Fibroblast of lung (primary cell): ENCODE data around the gene KAT2A. TPM values are rescaled to one million over a fixed set of nuclear protein-coding genes. Genes with fewer than 3 reads are reported as not detected.
"Not testable (repeated sequence)": the region's sequence is repeated elsewhere in the genome, so short reads cannot be mapped to it uniquely, and the experiment has no call there.

Experiments used
- DNase-seq, 2 donors: peaks; one replicate each; pipeline versions ENCODE4 v3.0.0 to v3.0.0-alpha.2; 2010; ENCODE audit warnings: low read depth in 2 of 2
- H2AFZ ChIP-seq: 2 replicates; pipeline ENCODE4 v1.5.1; 2012; ENCODE audit warnings: low read length, control low read depth, inconsistent platforms
- H3K27ac ChIP-seq: 2 replicates; pipeline ENCODE4 v1.5.1; 2011; ENCODE audit warnings: low read length, control low read depth; ENCODE audit not compliant: insufficient read depth
- H3K27me3 ChIP-seq: 2 replicates; pipeline ENCODE4 v1.5.1; 2011; ENCODE audit warnings: mild to moderate bottlenecking, low read length; ENCODE audit not compliant: control insufficient read depth, insufficient read depth
- H3K36me3 ChIP-seq: 2 replicates; pipeline ENCODE4 v1.5.1; 2011; ENCODE audit warnings: low read length; ENCODE audit not compliant: control insufficient read depth, insufficient read depth
- H3K4me1 ChIP-seq: 2 replicates; pipeline ENCODE4 v1.5.1; 2011; ENCODE audit warnings: low read length; ENCODE audit not compliant: control insufficient read depth, insufficient read depth; ENCODE audit errors: extremely low read depth
- H3K4me2 ChIP-seq: 2 replicates; pipeline ENCODE4 v1.5.1; 2011; ENCODE audit warnings: low read length, control low read depth; ENCODE audit not compliant: insufficient read depth; ENCODE audit errors: extremely low read depth
- H3K4me3 ChIP-seq, 4 experiments: fragments of 200-600 bp in 1 of 4; sonication (generic) in 1 of 4; replicated peaks in 1 of 4; 2 replicates each; pipeline ENCODE4 v1.5.1; 2011 to 2016; ENCODE audit warnings: low read length in 4 of 4, low read depth in 3 of 4, mild to moderate bottlenecking in 3 of 4, control low read depth in 2 of 4, inconsistent platforms in 1 of 4, mixed read lengths in 1 of 4; ENCODE audit not compliant: insufficient read depth in 1 of 4; ENCODE audit errors: control extremely low read depth in 1 of 4
- H3K79me2 ChIP-seq: 2 replicates; pipeline ENCODE4 v1.5.1; 2012; ENCODE audit warnings: mild to moderate bottlenecking, low read length, inconsistent platforms; ENCODE audit not compliant: control insufficient read depth, insufficient read depth
- H3K9ac ChIP-seq: 2 replicates; pipeline ENCODE4 v1.5.1; 2011; ENCODE audit warnings: mild to moderate bottlenecking, low read length, control low read depth; ENCODE audit not compliant: insufficient read depth
- H3K9me3 ChIP-seq: 2 replicates; pipeline ENCODE4 v1.5.1; 2012; ENCODE audit warnings: low read depth, low read length; ENCODE audit not compliant: control insufficient read depth, insufficient read depth
- H4K20me1 ChIP-seq: 2 replicates; pipeline ENCODE4 v1.5.1; 2011; ENCODE audit warnings: low read length; ENCODE audit not compliant: control insufficient read depth, insufficient read depth; ENCODE audit errors: extremely low read depth
- EZH2 ChIP-seq: IDR thresholded peaks from 2 replicates; pipeline ENCODE4 v1.5.1; 2012; ENCODE audit warnings: low read length, control low read depth, mild to moderate bottlenecking; ENCODE audit errors: missing control alignments
- polyA plus RNA-seq, 2 donors: library from polyadenylated mRNA; depleted of rRNA in 1 of 2; stranded (reverse) in 1 of 2; unstranded in 1 of 2; fragments of >200 nt; gene quantifications; 2 replicates each; pipeline ENCODE4 v1.2.1, GENCODE V29; 2011 to 2012; ENCODE audit warnings: missing spikeins in 1 of 2
- total RNA-seq: library from RNA; depleted of rRNA; stranded (reverse); fragments of >200 nt; gene quantifications from 2 replicates; pipeline ENCODE4 v1.2.1, GENCODE V29; 2014
- TF ChIP-seq, protein P1 (sequence below), 2 donors: IDR thresholded peaks in 1 of 2; conservative IDR thresholded peaks in 1 of 2; 1 replicate in 1 of 2; 2 replicates in 1 of 2; pipeline ENCODE4 v1.5.1; 2011 to 2012; ENCODE audit warnings: low read length in 2 of 2, control low read depth in 1 of 2, inconsistent platforms in 1 of 2, low read depth in 1 of 2, mild to moderate bottlenecking in 1 of 2

The KAT2A gene
- total and polyA plus RNA-seq, 2 donors (not counting 1 experiment from before 2014, with no cell fraction given): 7.8 to 9.1 TPM

DNA sequence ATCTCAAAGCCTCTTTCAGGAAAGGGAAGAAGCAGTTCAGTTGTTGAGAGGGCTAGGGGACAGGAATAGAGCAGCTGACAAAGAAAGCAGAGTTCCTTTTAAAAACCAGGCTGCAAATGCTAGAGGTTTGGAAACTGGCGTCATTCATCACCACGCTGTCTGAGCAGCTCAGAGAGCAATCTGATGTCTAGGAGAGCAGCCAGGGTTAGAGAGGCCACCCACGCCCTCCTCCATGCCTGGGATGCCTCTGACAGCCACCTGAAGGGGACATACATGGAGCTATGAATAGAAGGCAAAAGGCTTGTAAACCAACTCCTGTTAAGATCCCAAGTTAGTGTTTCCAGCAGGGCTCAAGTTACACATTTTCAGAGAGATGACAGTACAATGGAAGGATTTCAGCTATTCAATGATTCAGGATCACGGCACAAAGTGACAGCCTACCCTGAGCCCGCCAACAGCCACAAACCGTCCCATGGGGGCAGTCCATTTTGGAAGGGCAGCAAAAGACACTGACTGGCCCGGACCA lies 21.3 kb upstream of the KAT2A start:
- Histone ChIP-seq H4K20me1 (no peaks in the 10 kb centered on the region), H2AFZ (no peak overlapping the region), H3K4me2 (peak overlapping the region; percentile 23), H3K27ac (no peak overlapping the region), H3K9ac (no peak overlapping the region), H3K79me2 (peaks cover 62% of the 10 kb centered on the region), H3K36me3 (peaks cover 6% of the 10 kb centered on the region), H3K4me3 (no peak overlapping the region), H3K27me3 (no peaks in the 10 kb centered on the region), H3K4me1 (peaks cover 14% of the 10 kb centered on the region), H3K9me3 (no peaks in the 10 kb centered on the region)
- TF ChIP-seq, protein P1, sequence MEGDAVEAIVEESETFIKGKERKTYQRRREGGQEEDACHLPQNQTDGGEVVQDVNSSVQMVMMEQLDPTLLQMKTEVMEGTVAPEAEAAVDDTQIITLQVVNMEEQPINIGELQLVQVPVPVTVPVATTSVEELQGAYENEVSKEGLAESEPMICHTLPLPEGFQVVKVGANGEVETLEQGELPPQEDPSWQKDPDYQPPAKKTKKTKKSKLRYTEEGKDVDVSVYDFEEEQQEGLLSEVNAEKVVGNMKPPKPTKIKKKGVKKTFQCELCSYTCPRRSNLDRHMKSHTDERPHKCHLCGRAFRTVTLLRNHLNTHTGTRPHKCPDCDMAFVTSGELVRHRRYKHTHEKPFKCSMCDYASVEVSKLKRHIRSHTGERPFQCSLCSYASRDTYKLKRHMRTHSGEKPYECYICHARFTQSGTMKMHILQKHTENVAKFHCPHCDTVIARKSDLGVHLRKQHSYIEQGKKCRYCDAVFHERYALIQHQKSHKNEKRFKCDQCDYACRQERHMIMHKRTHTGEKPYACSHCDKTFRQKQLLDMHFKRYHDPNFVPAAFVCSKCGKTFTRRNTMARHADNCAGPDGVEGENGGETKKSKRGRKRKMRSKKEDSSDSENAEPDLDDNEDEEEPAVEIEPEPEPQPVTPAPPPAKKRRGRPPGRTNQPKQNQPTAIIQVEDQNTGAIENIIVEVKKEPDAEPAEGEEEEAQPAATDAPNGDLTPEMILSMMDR (conservative IDR thresholded peaks at IDR 0.05 in 1 of 2, IDR thresholded peaks at IDR 0.05 in 1 of 2; ENCODE audit: low read depth in 1 of 2, low read length in 2 of 2): no peak
- TF ChIP-seq EZH2: no peak
- DNase-seq: peak; percentile 35 to 91

DNA sequence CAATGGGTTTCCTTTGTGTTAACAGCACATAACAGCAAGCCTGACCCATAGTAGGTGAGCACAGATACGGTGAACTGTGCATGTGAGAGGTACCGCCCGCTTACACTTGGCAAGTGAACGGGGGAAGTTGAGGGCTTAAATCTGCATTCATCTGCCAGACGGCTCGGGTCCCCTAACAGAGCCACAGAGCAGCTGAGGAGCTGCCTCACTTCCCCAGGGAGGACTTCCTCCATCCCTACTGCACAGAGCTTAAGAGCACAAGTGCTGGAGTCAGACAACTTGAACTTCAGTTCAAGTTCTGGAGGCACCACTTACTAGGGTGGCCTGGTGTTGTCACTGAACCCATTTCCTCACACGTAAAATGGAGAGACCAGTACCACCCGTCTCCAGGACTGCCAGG lies 20.2 kb upstream of the KAT2A start:
- DNase-seq: no peak
- no peak overlapping the region for H3K4me2 ChIP-seq
- H3K9me3 ChIP-seq: no peaks in the 10 kb centered on the region
- H3K27ac ChIP-seq: no peak overlapping the region
- no peak overlapping the region for H3K9ac ChIP-seq
- no peak for TF ChIP-seq EZH2
- TF ChIP-seq, protein P1 (conservative IDR thresholded peaks at IDR 0.05 in 1 of 2, IDR thresholded peaks at IDR 0.05 in 1 of 2; ENCODE audit: low read depth in 1 of 2, low read length in 2 of 2): no peak
- H3K4me3 ChIP-seq: no peak overlapping the region
- no peaks in the 10 kb centered on the region for H4K20me1 ChIP-seq
- peaks cover 6% of the 10 kb centered on the region for H3K36me3 ChIP-seq
- H3K79me2 ChIP-seq: peaks cover 65% of the 10 kb centered on the region
- no peaks in the 10 kb centered on the region for H3K27me3 ChIP-seq
- no peak overlapping the region for H2AFZ ChIP-seq
- H3K4me1 ChIP-seq: peaks cover 14% of the 10 kb centered on the region

DNA sequence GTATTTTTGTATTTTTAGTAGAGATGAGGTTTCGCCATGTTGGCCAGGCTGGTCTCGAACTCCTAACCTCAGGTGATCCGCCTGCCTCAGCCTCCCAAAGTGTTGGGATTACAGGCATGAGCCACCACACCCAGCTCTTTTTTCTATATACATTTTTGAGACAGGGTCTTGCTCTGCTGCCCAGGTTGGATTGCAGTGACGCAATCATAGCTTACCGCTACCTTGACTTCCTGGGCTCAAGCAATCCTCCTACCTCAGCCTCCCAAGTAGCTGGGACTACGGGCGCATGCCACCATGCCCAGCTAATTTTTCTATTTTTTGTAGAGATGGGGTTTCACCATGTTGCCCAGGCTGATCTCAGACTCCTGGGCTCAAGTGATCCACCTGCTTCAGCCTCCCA lies 19.5 kb upstream of the KAT2A start:
- not testable (repeated sequence) for DNase-seq, H4K20me1 ChIP-seq, H3K27me3 ChIP-seq, H3K9me3 ChIP-seq, H3K4me3 ChIP-seq, H3K36me3 ChIP-seq, H2AFZ ChIP-seq, H3K27ac ChIP-seq, H3K9ac ChIP-seq, H3K4me2 ChIP-seq
- Histone ChIP-seq H3K79me2 (peaks cover 71% of the 10 kb centered on the region), H3K4me1 (peaks cover 20% of the 10 kb centered on the region)
